ENCODE measurements around the gene PDK3.

PDK3 gene

GRCh38 chrX:24426921-24427746 lies 38.0 kb upstream of the PDK3 start:
- TF ChIP-seq MYC (IDR thresholded peaks at IDR 0.05; ENCODE audit: low read depth, low read length) = no peak
- TF ChIP-seq CTCF (IDR thresholded peaks at IDR 0.05; ENCODE audit: low read depth, low read length) = no peak
- no peak for TF ChIP-seq POLR2A (IDR thresholded peaks at IDR 0.05; ENCODE audit: extremely low read depth, insufficient read length)
- no peak for TF ChIP-seq MAX (IDR thresholded peaks at IDR 0.05; ENCODE audit: low read depth, low read length)
- H3K4me3 ChIP-seq (ENCODE audit: low read depth, low read length) = no peak overlapping the region
- DNase-seq (ENCODE audit: low read depth) = no peak

GRCh38 chrX:24427747-24428019 lies 37.4 kb upstream of the PDK3 start:
- no peak for DNase-seq (ENCODE audit: low read depth)
- no peak for TF ChIP-seq CTCF (IDR thresholded peaks at IDR 0.05; ENCODE audit: low read depth, low read length)
- no peak for TF ChIP-seq POLR2A (IDR thresholded peaks at IDR 0.05; ENCODE audit: extremely low read depth, insufficient read length)
- TF ChIP-seq MAX (IDR thresholded peaks at IDR 0.05; ENCODE audit: low read depth, low read length) = no peak
- no peak for TF ChIP-seq MYC (IDR thresholded peaks at IDR 0.05; ENCODE audit: low read depth, low read length)
- no peak overlapping the region for H3K4me3 ChIP-seq (ENCODE audit: low read depth, low read length)

- H3K4me3 ChIP-seq (ENCODE audit: low read depth, low read length) = no peak overlapping the region
- TF ChIP-seq CTCF (IDR thresholded peaks at IDR 0.05; ENCODE audit: low read depth, low read length) = no peak
- no peak for DNase-seq (ENCODE audit: low read depth)
These were observed 36.6 kb upstream of the PDK3 start for GRCh38 chrX:24428516-24428915.

GRCh38 chrX:24435060-24435459 lies 30.0 kb upstream of the PDK3 start:
- DNase-seq (ENCODE audit: low read depth) = no peak
- H3K4me3 ChIP-seq (ENCODE audit: low read depth, low read length) = no peak overlapping the region
- no peak for TF ChIP-seq MAX (IDR thresholded peaks at IDR 0.05; ENCODE audit: low read depth, low read length)
- TF ChIP-seq POLR2A (IDR thresholded peaks at IDR 0.05; ENCODE audit: extremely low read depth, insufficient read length) = no peak
- no peak for TF ChIP-seq CTCF (IDR thresholded peaks at IDR 0.05; ENCODE audit: low read depth, low read length)
- no peak for TF ChIP-seq MYC (IDR thresholded peaks at IDR 0.05; ENCODE audit: low read depth, low read length)

- H3K4me3 ChIP-seq (ENCODE audit: low read depth, low read length) = no peak overlapping the region
- TF ChIP-seq MYC (IDR thresholded peaks at IDR 0.05; ENCODE audit: low read depth, low read length) (no peak), CTCF (IDR thresholded peaks at IDR 0.05; ENCODE audit: low read depth, low read length) (no peak), POLR2A (IDR thresholded peaks at IDR 0.05; ENCODE audit: extremely low read depth, insufficient read length) (no peak), MAX (IDR thresholded peaks at IDR 0.05; ENCODE audit: low read depth, low read length) (no peak)
- peak; percentile 1 for DNase-seq (ENCODE audit: low read depth)
These were observed 21.2 kb upstream of the PDK3 start for GRCh38 chrX:24443918-24444317.

- DNase-seq (ENCODE audit: low read depth) = no peak
- no peak overlapping the region for H3K4me3 ChIP-seq (ENCODE audit: low read depth, low read length)
- TF ChIP-seq POLR2A (IDR thresholded peaks at IDR 0.05; ENCODE audit: extremely low read depth, insufficient read length) (no peak), MAX (IDR thresholded peaks at IDR 0.05; ENCODE audit: low read depth, low read length) (no peak), CTCF (IDR thresholded peaks at IDR 0.05; ENCODE audit: low read depth, low read length) (no peak), MYC (IDR thresholded peaks at IDR 0.05; ENCODE audit: low read depth, low read length) (no peak)
These were observed 20.4 kb upstream of the PDK3 start for GRCh38 chrX:24444645-24445044.
